ENCODE results near the gene RPL10. TPM values are rescaled to one million over a fixed set of nuclear protein-coding genes. Genes with fewer than 3 reads are reported as not detected.

Gene RPL10
- total RNA-seq, 1 experiment from 2014 or later: 2,110 TPM

DNA sequence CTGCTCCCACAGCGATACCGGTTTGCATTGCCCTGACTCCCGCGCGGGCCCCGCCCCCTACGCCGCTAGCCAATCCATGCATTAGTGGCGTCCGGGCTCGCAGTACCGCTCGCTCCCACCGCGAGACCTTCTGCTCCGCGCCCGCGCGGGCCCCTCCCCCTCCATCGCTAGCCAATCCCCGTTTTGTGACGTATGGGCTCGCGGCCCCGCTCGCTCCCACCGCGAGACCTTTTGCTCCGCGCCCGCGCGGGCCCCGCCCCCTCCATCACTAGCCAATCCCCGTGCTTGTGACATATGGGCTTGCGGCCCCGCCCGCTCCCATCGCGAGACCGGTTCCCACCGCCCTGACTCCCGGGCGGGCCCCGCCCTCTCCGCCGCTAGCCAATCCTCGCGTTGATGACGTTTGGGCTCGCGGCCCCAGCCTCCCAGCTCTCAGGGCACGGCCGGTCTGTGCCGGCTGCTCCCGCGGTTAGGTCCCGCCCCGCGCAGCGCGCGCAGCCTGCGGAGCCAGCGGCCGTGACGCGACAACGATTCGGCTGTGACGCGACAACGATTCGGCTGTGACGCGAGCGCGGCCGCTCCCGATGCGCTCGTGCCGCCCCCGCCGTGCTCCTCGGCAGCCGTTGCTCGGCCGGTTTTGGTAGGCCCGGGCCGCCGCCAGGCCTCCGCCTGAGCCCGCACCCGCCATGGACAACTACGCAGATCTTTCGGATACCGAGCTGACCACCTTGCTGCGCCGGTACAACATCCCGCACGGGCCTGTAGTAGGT lies 19.2 kb upstream of the RPL10 start, which contains the start of gene EMD:
TSS of gene EMD (plus strand) at position 497 of the 770 bp plus-strand sequence. CDS start at position 687, 190 bp downstream.
- Histone ChIP-seq H3K79me2 (ENCODE audit: insufficient read depth, low read length) (no peaks in the 10 kb centered on the region; the same call in 1 of the 2 replicates), H4K20me1 (ENCODE audit: control insufficient read depth, insufficient read depth, insufficient read length) (no peaks in the 10 kb centered on the region), H2BK20ac (ENCODE audit: low read depth, low read length, poor library complexity, severe bottlenecking) (no peak within 1 kb of the TSS), H3K9ac (ENCODE audit: extremely low read depth, insufficient read length, low read length) (peak within 1 kb of the TSS; percentile 89), H3K4me2 (ENCODE audit: insufficient read depth, insufficient read length, low read length) (peak within 1 kb of the TSS; percentile 77), H2BK120ac (ENCODE audit: low read depth, low read length, poor library complexity, severe bottlenecking) (no peak within 1 kb of the TSS), H2AK5ac (ENCODE audit: insufficient read length, low read length) (no peak within 1 kb of the TSS), H3K56ac (ENCODE audit: insufficient read length, low read depth, low read length) (no peak within 1 kb of the TSS), H3K4me1 (ENCODE audit: insufficient read depth, low read length) (no peaks in the 10 kb centered on the region; the same call in 1 of the 2 replicates), H3T11ph (ENCODE audit: low read length) (no peak within 1 kb of the TSS), H3K23me2 (ENCODE audit: insufficient read length, low read depth, low read length, poor library complexity, severe bottlenecking) (peaks cover 9% of the 10 kb centered on the region), H4K5ac (ENCODE audit: insufficient read length, low read depth, low read length) (no peak within 1 kb of the TSS), H3K27me3 (ENCODE audit: insufficient read depth, low read length) (no peaks in the 10 kb centered on the region), H2BK15ac (ENCODE audit: low read depth, low read length) (0 out of 2 replicates have a peak within 1 kb of the TSS, but pooled peaks have one; percentile 20), H4K8ac (replicated peaks; ENCODE audit: insufficient read length, low read depth, low read length) (no peak within 1 kb of the TSS), H2AFZ (ENCODE audit: low read length) (no peak within 1 kb of the TSS), H3K9me3 (ENCODE audit: control insufficient read depth, low read depth, low read length) (peaks cover 12% of the 10 kb centered on the region), H3K27ac (ENCODE audit: insufficient read length, low read depth, low read length) (no peak within 1 kb of the TSS), H3K18ac (ENCODE audit: insufficient read length, low read depth, low read length) (peak within 1 kb of the TSS; percentile 88), H3K23ac (ENCODE audit: insufficient read length, low read depth, low read length) (no peak within 1 kb of the TSS), H3K4ac (ENCODE audit: low read depth, low read length) (peak within 1 kb of the TSS; percentile 49; the same call in 1 of the 2 replicates), H4K91ac (ENCODE audit: insufficient read length, low read depth, low read length) (peak within 1 kb of the TSS; percentile 58), H3K79me1 (ENCODE audit: insufficient read depth, low read depth, low read length, poor library complexity, severe bottlenecking) (no peaks in the 10 kb centered on the region), H2BK12ac (ENCODE audit: insufficient read length, low read depth, low read length) (no peak within 1 kb of the TSS), H3K14ac (ENCODE audit: insufficient read depth, low read length) (peak within 1 kb of the TSS; percentile 92), H2BK5ac (ENCODE audit: insufficient read length, low read length) (no peak within 1 kb of the TSS)
- H3K36me3 Mint-ChIP-seq (ENCODE audit: insufficient read depth in 1 of 3, low read depth in 3 of 3): peaks cover 15 to 29% (median 24%) of the 10 kb centered on the region in 3 experiments
- H3K4me1 Mint-ChIP-seq: peaks cover 14 to 39% of the 10 kb centered on the region in 2 experiments
- TF ChIP-seq CTCF (conservative IDR thresholded peaks at IDR 0.05): no peak
- no peaks in the 10 kb centered on the region for H3K27me3 Mint-ChIP-seq (ENCODE audit: low read depth)
- peak within 1 kb of the TSS; percentile 79 to 89 for H3K4me3 Mint-ChIP-seq
- H3K9me3 Mint-ChIP-seq: peaks cover 49 to 56% of the 10 kb centered on the region in 2 experiments
- H3K27ac Mint-ChIP-seq: peak within 1 kb of the TSS; percentile 96 to 100 (median 97)
- peak; percentile 98 for DNase-seq
- no CpG with 5 or more reads among the region's 103 CpGs for WGBS (ENCODE audit: extremely low coverage, insufficient read length, low lambda C conversion rate)
